Left lung (tissue), 10 donors: ENCODE measurements around the gene CRACR2A. TPM values are rescaled to one million over a fixed set of nuclear protein-coding genes. Genes with fewer than 3 reads are reported as not detected.

Experiments
- ATAC-seq: fragments of 200-7000 bp; cut with Tn5 transposase; one replicate; pipeline ENCODE4 v1.9.1; 2020; ENCODE audit warnings: moderate library complexity
- DNase-seq, 4 donors: peaks; one replicate each; pipeline ENCODE4 v3.0.0-alpha.2; 2013 to 2020
- H3K27ac ChIP-seq, 2 donors: fragments of 200-600 bp; sonication (generic) in 1 of 2; one replicate each; pipeline versions ENCODE4 v1.5.0 to v1.8.0; 2020 to 2021
- H3K27me3 ChIP-seq, 2 donors: fragments of 200-600 bp; sonication (generic) in 1 of 2; one replicate each; pipeline versions ENCODE4 v1.5.0 to v1.8.0; 2020 to 2021
- H3K36me3 ChIP-seq, 2 donors: fragments of 200-600 bp; sonication (generic) in 1 of 2; one replicate each; pipeline versions ENCODE4 v1.5.0 to v1.8.0; 2020 to 2021
- H3K4me1 ChIP-seq, 2 donors: fragments of 200-600 bp; one replicate each; pipeline ENCODE4 v1.8.0; 2021
- H3K4me3 ChIP-seq, 2 donors: fragments of 200-600 bp; sonication (generic) in 1 of 2; one replicate each; pipeline versions ENCODE4 v1.5.0 to v1.8.0; 2020 to 2021; ENCODE audit warnings: mild to moderate bottlenecking in 1 of 2
- H3K9me3 ChIP-seq, 2 donors: fragments of 200-600 bp; sonication (generic) in 1 of 2; one replicate each; pipeline versions ENCODE4 v1.5.0 to v1.8.0; 2020 to 2021
- CTCF ChIP-seq, 2 donors: fragments of 200-600 bp; sonication (generic) in 1 of 2; IDR thresholded peaks; one replicate each; pipeline versions ENCODE4 v1.5.0 to v1.8.0; 2021; ENCODE audit warnings: antibody characterized with exemption in 2 of 2
- intact Hi-C, 2 donors: fragments of 100-400 bp; cut with DNase I; formaldehyde crosslinking; loops; one replicate each; pipeline versions ENCODE4 v1.11.2 to v1.14.2; 2022
- polyA plus RNA-seq, 6 donors: library from polyadenylated mRNA; unstranded; fragments of 120-200 nt; gene quantifications; one replicate each; pipeline ENCODE4 v1.2.1, GENCODE V29; 2013; ENCODE audit not compliant: insufficient read length in 6 of 6
- total RNA-seq, 2 donors: library from RNA; stranded (reverse); fragmentation: NEBNext Ultra II Directional; extraction: Animal tissue kit (Norgen Biotek cat#: 25700); gene quantifications; one replicate each; pipeline ENCODE4 v1.2.1, GENCODE V29; 2021
- donor health status: DM: no; HTN: yes; CAD: no.
- donor health status: DM: no; HTN: no; CAD: no.

CRACR2A gene
- total and polyA plus RNA-seq, 8 donors: 3.2 to 6.5 (median 3.8) TPM

GRCh38 chr12:3748620-3749019, 4.3 kb downstream of the CRACR2A start:
- no peak overlapping the region for H3K4me3 ChIP-seq
- no peak overlapping the region for H3K27ac ChIP-seq
- H3K4me1 ChIP-seq: peaks cover 0 to 24% of the 10 kb centered on the region in 2 donors
- no peak for ATAC-seq
- H3K9me3 ChIP-seq: peaks cover 0 to 3% of the 10 kb centered on the region in 2 donors
- no peaks in the 10 kb centered on the region for H3K36me3 ChIP-seq
- no peak for TF ChIP-seq CTCF (IDR thresholded peaks at IDR 0.05)
- intact Hi-C loops: no loop called here
- DNase-seq: no peak
- H3K27me3 ChIP-seq: peaks cover 0 to 7% of the 10 kb centered on the region in 2 donors

- no peak overlapping the region for H3K27ac ChIP-seq
- intact Hi-C loops: no loop called here
- peaks cover 0 to 19% of the 10 kb centered on the region in 2 donors for H3K4me1 ChIP-seq
- DNase-seq (no peak), ATAC-seq (no peak)
- no peak overlapping the region for H3K4me3 ChIP-seq
- no peaks in the 10 kb centered on the region for H3K36me3 ChIP-seq
- peaks cover 0 to 6% of the 10 kb centered on the region in 2 donors for H3K27me3 ChIP-seq
- no peak for TF ChIP-seq CTCF (IDR thresholded peaks at IDR 0.05)
- peaks cover 0 to 3% of the 10 kb centered on the region in 2 donors for H3K9me3 ChIP-seq
These were observed 4.8 kb downstream of the CRACR2A start for GRCh38 chr12:3747976-3748619.

- Histone ChIP-seq H3K4me3 (no peak overlapping the region), H3K4me1 (peaks cover 0 to 15% of the 10 kb centered on the region in 2 donors), H3K27ac (no peak overlapping the region), H3K27me3 (peaks cover 0 to under 1% of the 10 kb centered on the region in 2 donors), H3K9me3 (peaks cover 0 to 3% of the 10 kb centered on the region in 2 donors), H3K36me3 (no peaks in the 10 kb centered on the region)
- DNase-seq (no peak), ATAC-seq (no peak)
- TF ChIP-seq CTCF (IDR thresholded peaks at IDR 0.05): no peak
- intact Hi-C loops: no loop called here
These were observed 5.4 kb downstream of the CRACR2A start for GRCh38 chr12:3747543-3747942.

GRCh38 chr12:3746758-3747157, 6.2 kb downstream of the CRACR2A start:
- peaks cover 0 to 3% of the 10 kb centered on the region in 2 donors for H3K9me3 ChIP-seq
- H3K36me3 ChIP-seq: no peaks in the 10 kb centered on the region
- ATAC-seq (no peak), DNase-seq (no peak)
- no peak overlapping the region for H3K27ac ChIP-seq
- peaks cover 0 to 10% of the 10 kb centered on the region in 2 donors for H3K4me1 ChIP-seq
- no peaks in the 10 kb centered on the region for H3K27me3 ChIP-seq
- no peak for TF ChIP-seq CTCF (IDR thresholded peaks at IDR 0.05)
- intact Hi-C loops: no loop called here
- no peak overlapping the region for H3K4me3 ChIP-seq

GRCh38 chr12:3745152-3745551, 7.8 kb downstream of the CRACR2A start:
- H3K27me3 ChIP-seq: no peaks in the 10 kb centered on the region
- no peak for TF ChIP-seq CTCF (IDR thresholded peaks at IDR 0.05)
- intact Hi-C loops: no loop called here
- H3K9me3 ChIP-seq: peaks cover 0 to 3% of the 10 kb centered on the region in 2 donors
- ATAC-seq: no peak
- H3K27ac ChIP-seq: no peak overlapping the region
- H3K4me3 ChIP-seq: no peak overlapping the region
- no peak for DNase-seq
- no peaks in the 10 kb centered on the region for H3K4me1 ChIP-seq
- H3K36me3 ChIP-seq: no peaks in the 10 kb centered on the region
